ENCODE measurements around the gene AMH. TPM values are rescaled to one million over a fixed set of nuclear protein-coding genes. Genes with fewer than 3 reads are reported as not detected.
A peak's percentile ranks its signal among the peaks of the same experiment; 100 is the strongest.

AMH gene
- total RNA-seq, 6 donors from 2014 or later = 1.1 to 6.3 (median 3.2) TPM

- H3K27ac ChIP-seq = no peak overlapping the region
- H3K4me3 ChIP-seq = no peak overlapping the region
- DNase-seq = peak in 1 of 2 donors; percentile 77
- peaks cover 0 to under 1% (median 0%) of the 10 kb centered on the region in 4 donors for H3K27me3 ChIP-seq
- ATAC-seq (ENCODE audit: low FRiP score in 2 of 2) = no peak
- H3K9me3 ChIP-seq = no peaks in the 10 kb centered on the region
- 93 to 97% methylated on average over 6 to 15 of the region's 21 CpGs for WGBS, 2 donors
- H3K4me1 ChIP-seq = peaks cover 43 to 53% (median 45%) of the 10 kb centered on the region in 4 donors
- TF ChIP-seq POLR2AphosphoS5 (IDR thresholded peaks at IDR 0.05) (no peak), EP300 (IDR thresholded peaks at IDR 0.05) (no peak), CTCF (IDR thresholded peaks at IDR 0.05) (no peak), POLR2A (IDR thresholded peaks at IDR 0.05) (no peak)
- peaks cover 43 to 67% (median 60%) of the 10 kb centered on the region in 4 donors for H3K36me3 ChIP-seq
Observed at GRCh38 chr19:2244486-2244885, 4.6 kb upstream of the AMH start.

GRCh38 chr19:2245273-2245672 lies 3.9 kb upstream of the AMH start:
- Histone ChIP-seq H3K27ac (no peak overlapping the region), H3K36me3 (peaks cover 43 to 67% (median 60%) of the 10 kb centered on the region in 4 donors), H3K9me3 (no peaks in the 10 kb centered on the region), H3K4me1 (peaks cover 39 to 51% (median 41%) of the 10 kb centered on the region in 4 donors), H3K4me3 (no peak overlapping the region), H3K27me3 (peaks cover 0 to 7% (median 5%) of the 10 kb centered on the region in 4 donors)
- TF ChIP-seq POLR2A (IDR thresholded peaks at IDR 0.05) (no peak), EP300 (IDR thresholded peaks at IDR 0.05) (no peak), CTCF (IDR thresholded peaks at IDR 0.05) (no peak), POLR2AphosphoS5 (IDR thresholded peaks at IDR 0.05) (no peak)
- WGBS, 2 donors = 96 to 98% methylated on average over 12 to 15 of the region's 15 CpGs
- no peak for ATAC-seq (ENCODE audit: low FRiP score in 2 of 2)
- DNase-seq = peak in 1 of 2 donors; percentile 79

- H3K4me3 ChIP-seq = no peak overlapping the region
- peaks cover 39 to 51% (median 41%) of the 10 kb centered on the region in 4 donors for H3K4me1 ChIP-seq
- H3K9me3 ChIP-seq = no peaks in the 10 kb centered on the region
- H3K27me3 ChIP-seq = peaks cover 0 to 14% (median 14%) of the 10 kb centered on the region in 4 donors
- WGBS, 2 donors = 90 to 97% methylated on average over 18 to 21 of the region's 25 CpGs
- no peak overlapping the region for H3K27ac ChIP-seq
- no peak for ATAC-seq (ENCODE audit: low FRiP score in 2 of 2)
- peak in 1 of 2 donors; percentile 69 for DNase-seq
- TF ChIP-seq CTCF (IDR thresholded peaks at IDR 0.05) (no peak), POLR2A (IDR thresholded peaks at IDR 0.05) (no peak), EP300 (IDR thresholded peaks at IDR 0.05) (no peak), POLR2AphosphoS5 (IDR thresholded peaks at IDR 0.05) (no peak)
- H3K36me3 ChIP-seq = peaks cover 43 to 67% (median 60%) of the 10 kb centered on the region in 4 donors
Observed at GRCh38 chr19:2246014-2246620, 3.0 kb upstream of the AMH start.

GRCh38 chr19:2246801-2247361 lies 2.2 kb upstream of the AMH start:
- no peak for TF ChIP-seq CTCF (IDR thresholded peaks at IDR 0.05)
- peak in 1 of 2 donors; percentile 6 for TF ChIP-seq POLR2AphosphoS5 (IDR thresholded peaks at IDR 0.05)
- no peaks in the 10 kb centered on the region for H3K9me3 ChIP-seq

More at GRCh38 chr19:2246801-2247361, 2.2 kb upstream of the AMH start:
- DNase-seq (peak in 1 of 2 donors; percentile 85), ATAC-seq (ENCODE audit: low FRiP score in 2 of 2) (peak in 1 of 2 donors; percentile 18)
- WGBS, 2 donors = 88 to 97% methylated on average over 6 to 26 of the region's 26 CpGs
- Histone ChIP-seq H3K36me3 (peaks cover 43 to 67% (median 60%) of the 10 kb centered on the region in 4 donors), H3K27ac (peak overlapping the region in 1 of 4 donors; percentile 27), H3K27me3 (peaks cover 0 to 22% (median 20%) of the 10 kb centered on the region in 4 donors), H3K4me1 (peaks cover 39 to 51% (median 40%) of the 10 kb centered on the region in 4 donors), H3K4me3 (no peak overlapping the region)

All from upper lobe of left lung (tissue), 6 donors.